GM12878 (cell line): ENCODE measurements around the gene ARMC6. TPM values are rescaled to one million over a fixed set of nuclear protein-coding genes. Genes with fewer than 3 reads are reported as not detected.

Experiments used
- ATAC-seq: fragments of 200-7000 bp; cut with Tn5 transposase; 3 replicates; pipeline ENCODE4 v1.9.1; 2020; ENCODE audit warnings: mild to moderate bottlenecking, moderate library complexity
- BruUV-seq: library from RNA; stranded (reverse); fragments of 400-500 nt; replicated peaks from 2 replicates; lab custom pipeline; 2021; lab: Mats Ljungman, UMichigan
- CTCF ChIA-PET: fragments of 300-600 bp; sonication (Branson Sonifier 250); formaldehyde crosslinking; extraction: SDS; loops from one replicate; lab custom pipeline; 2021; ENCODE audit warnings: inconsistent platforms; lab: Yijun Ruan, JAX
- POLR2A ChIA-PET: fragments of 350-600 bp; formaldehyde crosslinking; extraction: SDS; loops from one replicate; lab custom pipeline; 2021; ENCODE audit warnings: inconsistent platforms; lab: Charles Lee
- RAD21 ChIA-PET: fragments of 300-600 bp; sonication (Branson Sonifier 250); formaldehyde crosslinking; loops from one replicate; lab custom pipeline; 2023; ENCODE audit warnings: antibody characterized with exemption; ENCODE audit not compliant: unreplicated experiment; lab: Charles Lee
- SMC1A ChIA-PET: fragments of 300-600 bp; sonication (Branson Sonifier 250); formaldehyde crosslinking; loops from one replicate; lab custom pipeline; 2023; ENCODE audit not compliant: unreplicated experiment, uncharacterized antibody; lab: Charles Lee
- DNase-seq: peaks from one replicate; pipeline ENCODE4 v3.0.0-alpha.2; 2011; ENCODE audit warnings: low read depth, low spot score
- FAIRE-seq: peaks from 3 replicates; lab custom pipeline; 2011; peaks lifted over from hg19 to GRCh38; lab: Jason Lieb, UNC
- H2AFZ ChIP-seq: 2 replicates; pipeline ENCODE4 v1.6.0; 2011; ENCODE audit warnings: low read depth, low read length, control low read depth; ENCODE audit not compliant: control insufficient read depth
- H3K27ac ChIP-seq: 2 replicates; pipeline ENCODE4 v1.5.1; 2011; ENCODE audit warnings: control low read depth; ENCODE audit not compliant: control insufficient read depth, insufficient read depth
- H3K27me3 ChIP-seq, 2 experiments: replicated peaks in 1 of 2; 2 replicates each; pipeline versions ENCODE4 v1.6.0 to v1.6.1; 2011; ENCODE audit warnings: low read length in 1 of 2; ENCODE audit not compliant: control insufficient read depth in 2 of 2, insufficient read depth in 2 of 2
- H3K36me3 ChIP-seq, 2 experiments: 2 replicates each; pipeline ENCODE4 v1.5.1; 2011; ENCODE audit warnings: low read length in 1 of 2; ENCODE audit not compliant: control insufficient read depth in 2 of 2, insufficient read depth in 2 of 2
- H3K4me1 ChIP-seq: 2 replicates; pipeline ENCODE4 v1.6.1; 2011; ENCODE audit warnings: mild to moderate bottlenecking, low read length, moderate library complexity, mixed read lengths; ENCODE audit not compliant: control insufficient read depth, insufficient read depth
- H3K4me2 ChIP-seq: 2 replicates; pipeline ENCODE4 v1.6.0; 2011; ENCODE audit warnings: control low read depth; ENCODE audit not compliant: control insufficient read depth, insufficient read depth
- H3K4me3 ChIP-seq: fragments of 200-600 bp; sonication (generic); 2 replicates; pipeline ENCODE4 v1.5.1; 2016
- H3K79me2 ChIP-seq: 2 replicates; pipeline ENCODE4 v1.6.0; 2011; ENCODE audit warnings: low read length; ENCODE audit not compliant: control insufficient read depth, insufficient read depth
- H3K9ac ChIP-seq: 2 replicates; pipeline ENCODE4 v1.8.0; 2011; ENCODE audit warnings: low read length, control low read depth, mixed read lengths; ENCODE audit not compliant: control insufficient read depth, insufficient read depth
- H3K9me3 ChIP-seq: replicated peaks from 3 replicates; pipeline ENCODE4 v1.5.1; 2011; ENCODE audit warnings: mild to moderate bottlenecking, low read length; ENCODE audit not compliant: control insufficient read depth, insufficient read depth
- H4K20me1 ChIP-seq: 2 replicates; pipeline ENCODE4 v1.6.0; 2011; ENCODE audit not compliant: control insufficient read depth, insufficient read depth
- ASH2L ChIP-seq: fragments of 300-600, 200-600 bp; sonication (generic); IDR thresholded peaks from 2 replicates; pipeline ENCODE4 v1.6.1; 2017; ENCODE audit warnings: low read depth, mild to moderate bottlenecking, borderline replicate concordance
- ESRRA ChIP-seq: IDR thresholded peaks from 2 replicates; pipeline ENCODE4 v1.6.1; 2012; ENCODE audit warnings: mild to moderate bottlenecking, low read length, improper control_type of control experiment
- HSF1 ChIP-seq: fragments of 150-350 bp; IDR thresholded peaks from 2 replicates; pipeline ENCODE4 v1.6.1; 2014; ENCODE audit warnings: mild to moderate bottlenecking, low read depth, low read length
- MTA3 ChIP-seq: IDR thresholded peaks from 2 replicates; pipeline ENCODE4 v1.6.1; 2012; ENCODE audit warnings: low read length, inconsistent platforms, borderline replicate concordance
- PBX3 ChIP-seq: IDR thresholded peaks from 2 replicates; pipeline ENCODE4 v1.6.1; 2011; ENCODE audit warnings: mild to moderate bottlenecking, low read depth, low read length, moderate library complexity; ENCODE audit not compliant: insufficient replicate concordance
- PML ChIP-seq: IDR thresholded peaks from 2 replicates; pipeline ENCODE4 v1.6.1; 2012; ENCODE audit warnings: low read length, inconsistent platforms
- SMAD5 ChIP-seq: IDR thresholded peaks from 2 replicates; pipeline ENCODE4 v1.6.1; 2016; ENCODE audit warnings: antibody characterized with exemption, low read depth
- SREBF2 ChIP-seq: IDR thresholded peaks from 2 replicates; pipeline ENCODE4 v1.6.1; 2012; ENCODE audit warnings: mild to moderate bottlenecking, low read length
- YY1 ChIP-seq: IDR thresholded peaks from 2 replicates; pipeline ENCODE4 v1.6.1; 2011; ENCODE audit warnings: low read depth, mild to moderate bottlenecking, low read length
- ZBTB40 ChIP-seq: fragments of 450-650 bp; IDR thresholded peaks from 2 replicates; pipeline ENCODE4 v1.6.1; 2016; ENCODE audit warnings: mild to moderate bottlenecking, moderate library complexity, borderline replicate concordance
- ZNF24 ChIP-seq: fragments of 450-650 bp; IDR thresholded peaks from 2 replicates; pipeline ENCODE4 v1.6.1; 2017; ENCODE audit warnings: antibody characterized with exemption, mild to moderate bottlenecking
- ZSCAN29 ChIP-seq: fragments of 450-650 bp; IDR thresholded peaks from 2 replicates; pipeline ENCODE4 v1.6.1; 2017; ENCODE audit warnings: mild to moderate bottlenecking, moderate library complexity
- WGBS: methylation state at CpG from one replicate; pipeline ENCODE4 v1.1.6; 2016; ENCODE audit warnings: low lambda C conversion rate; ENCODE audit not compliant: insufficient replicate concordance, insufficient coverage; ENCODE audit errors: missing lambda C conversion rate; 5-methylcytosine and 5-hydroxymethylcytosine counted together
- in situ Hi-C: fragments of 300-500 bp; cut with MboI; formaldehyde crosslinking; loops from 9 replicates; pipeline ENCODE4 v1.14.3; 2018; ENCODE audit warnings: mixed read lengths
- intact Hi-C: fragments of 100-400 bp; cut with micrococcal nuclease; formaldehyde crosslinking; loops from one replicate; pipeline ENCODE4 v1.14.2; 2022; ENCODE audit not compliant: unreplicated experiment
- polyA plus RNA-seq, 11 experiments: library from polyadenylated mRNA; depleted of rRNA in 4 of 11; unstranded in 6 of 11; stranded (reverse) in 5 of 11; fragments of >200 nt; fragmentation: Nextera tagmentation in 4 of 11; fragmentation: Illumina TruSeq in 1 of 11; extraction: Ambion mirVana in 4 of 11; extraction: Trizol in 1 of 11; gene quantifications; 1 replicate in 1 of 11; 2 replicates in 10 of 11; pipeline versions ENCODE4 v1.2.1 to v1.2.3, GENCODE V29; 2011 to 2016; ENCODE audit warnings: inconsistent platforms in 2 of 11, missing spikeins in 2 of 11, low read depth in 1 of 11
- total RNA-seq, 4 experiments: library from RNA; depleted of rRNA in 3 of 4; stranded (reverse); fragments of >200 nt in 3 of 4; fragmentation: Illumina TruSeq in 1 of 4; extraction: Trizol in 1 of 4; gene quantifications; 2 replicates each; pipeline versions ENCODE4 v1.2.1 to v1.2.3, GENCODE V29; 2013 to 2021

The ARMC6 gene
- total and polyA plus RNA-seq, 10 of the 15 experiments (the other 5 are each of a cell fraction or from before 2014, with no cell fraction given) = 1.1 to 64.4 (median 41.6) TPM

GRCh38 chr19:18987456-18987855 lies 45.9 kb upstream of the ARMC6 start:
- TF ChIP-seq ZBTB40 (no peak), SMAD5 (no peak), ZSCAN29 (no peak), ESRRA (no peak), PBX3 (no peak), MTA3 (no peak), YY1 (no peak), SREBF2 (no peak), ZNF24 (no peak), PML (no peak), ASH2L (no peak), HSF1 (no peak)
- TF ChIP-seq, all 136 proteins: peak for 0
- no peak overlapping the region for H3K4me3 ChIP-seq
- ChIA-PET RAD21 (interaction anchor here (2.0 kb wide), 1 partner anchor 68 kb away, joined by 10 read pairs; the partner anchor contains the start of genes COPE and DDX49), SMC1A (interaction anchor here (0.9 to 2.0 kb wide), 9 partner anchors 19 to 467 kb away, joined by 3 to 7 read pairs (median 4); partner anchors contain the start of genes COPE and DDX49), POLR2A (interaction anchor here (1.3 kb wide), 1 partner anchor 68 kb away, joined by 3 read pairs; the partner anchor contains the start of genes COPE and DDX49), CTCF (interaction anchor here (0.5 to 2.1 kb wide), 15 partner anchors 8 to 667 kb away, joined by 3 to 10 read pairs (median 3); partner anchors contain the start of genes COPE, DDX49 and REX1BD)
- no peak overlapping the region for H3K27ac ChIP-seq
- no peaks in the 10 kb centered on the region for H4K20me1 ChIP-seq
- DNase-seq (no peak), FAIRE-seq (no peak), ATAC-seq (no peak)
- 27% methylated on average over 4 of the region's 4 CpGs for WGBS
- H3K27me3 ChIP-seq = peaks cover 0 to 4% of the 10 kb centered on the region in 2 experiments; a peak in 2 of 4 replicates
- no peak overlapping the region for H2AFZ ChIP-seq
- H3K4me2 ChIP-seq = no peak overlapping the region
- H3K4me1 ChIP-seq = no peaks in the 10 kb centered on the region
- H3K36me3 ChIP-seq = peaks cover under 1 to 4% of the 10 kb centered on the region in 2 experiments; a peak in 3 of 4 replicates
- no peaks in the 10 kb centered on the region for H3K79me2 ChIP-seq
- in situ Hi-C loops = no loop called here
- intact Hi-C loops = no loop called here
- H3K9ac ChIP-seq = no peak overlapping the region
- no TSS peak for BruUV-seq
- no peaks in the 10 kb centered on the region for H3K9me3 ChIP-seq
